HG03196 (cell line): Measurements from ENCODE around the gene ODF4.

ENCODE experiments used
- ATAC-seq: cut with Tn5 transposase; IDR thresholded peaks from one replicate; pipeline ENCODE4 v1.9.1; 2021; ENCODE audit not compliant: unreplicated experiment

The ODF4 gene

DNA sequence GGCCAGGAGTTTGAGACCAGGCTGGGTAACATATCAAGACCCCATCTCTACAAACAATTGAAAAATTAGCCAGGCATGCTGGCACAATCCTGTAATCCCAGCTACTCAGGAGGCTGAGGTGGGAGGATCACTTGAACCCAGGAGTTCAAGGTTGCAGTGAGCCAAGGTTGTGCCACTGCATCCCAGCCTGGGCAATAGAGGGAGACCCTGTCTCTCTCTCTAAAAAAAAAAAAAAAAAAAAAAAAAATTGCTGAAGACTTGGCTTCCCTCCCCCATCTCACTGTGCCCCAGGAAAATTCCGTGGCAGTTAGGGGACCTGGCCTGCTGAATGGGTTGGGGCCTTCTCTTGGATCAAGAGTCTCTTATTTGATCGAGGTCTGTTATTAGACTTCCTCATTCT is at the start of gene ODF4:
Gene ODF4 (plus strand): TSS at position 301 of the 400 bp plus-strand sequence. CDS start 212 bp downstream, outside the sequence.
- ATAC-seq = no peak

DNA sequence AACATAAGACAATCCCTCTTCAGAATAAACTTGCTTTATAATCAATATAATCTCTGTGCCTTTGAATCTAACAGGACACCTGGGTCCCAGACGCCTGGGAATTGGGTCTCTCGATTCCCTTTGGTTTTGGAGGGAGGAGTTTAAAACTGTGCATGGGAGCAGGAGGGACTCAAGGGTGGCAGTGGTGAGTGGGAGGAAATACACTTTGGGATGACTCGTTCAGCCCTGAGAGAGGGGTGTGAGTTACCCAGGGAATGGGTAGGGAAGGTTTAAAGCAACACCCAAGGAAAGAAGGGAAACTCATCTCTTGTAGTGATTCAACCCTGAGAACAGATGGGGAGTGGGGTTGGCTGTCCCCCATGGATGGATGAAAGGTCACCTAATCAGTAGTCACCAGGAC is 49.6 kb upstream of the ODF4 start:
- no peak for ATAC-seq

DNA sequence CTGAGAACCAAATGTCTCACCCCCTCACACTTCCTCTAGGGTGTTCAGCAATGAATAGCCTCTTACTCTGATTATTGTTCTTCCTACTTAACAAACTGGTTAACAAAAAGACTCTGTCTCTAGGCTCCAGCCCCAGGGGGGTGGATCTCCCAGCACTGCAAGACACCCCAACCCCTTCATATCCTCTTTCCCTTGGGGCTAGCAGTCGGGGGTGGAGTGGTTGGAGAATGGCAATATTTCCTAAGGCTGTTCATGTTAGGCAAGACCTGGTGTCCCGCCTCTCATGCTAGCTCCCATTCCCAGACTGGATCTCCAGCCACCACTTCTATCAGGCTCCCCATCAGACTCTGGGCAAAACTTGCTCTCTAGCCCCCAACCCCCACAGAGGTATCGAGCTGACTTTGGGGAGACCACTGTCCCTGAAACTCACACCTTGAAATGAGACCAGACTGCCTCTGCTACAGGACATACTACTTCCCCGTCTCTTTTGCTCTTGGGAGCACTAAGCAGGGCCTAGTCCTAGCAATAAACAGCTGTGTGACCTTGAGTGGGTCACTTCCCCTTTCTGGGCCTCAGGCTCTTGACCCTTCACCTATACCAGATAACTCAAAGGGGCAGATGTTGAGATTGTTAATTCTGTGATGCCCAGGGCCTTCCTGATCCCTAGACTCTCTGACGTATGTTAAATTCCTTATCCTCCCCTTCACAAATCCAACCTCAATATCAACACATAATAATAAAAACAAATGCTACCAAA is 46.8 kb upstream of the ODF4 start:
- no peak for ATAC-seq

DNA sequence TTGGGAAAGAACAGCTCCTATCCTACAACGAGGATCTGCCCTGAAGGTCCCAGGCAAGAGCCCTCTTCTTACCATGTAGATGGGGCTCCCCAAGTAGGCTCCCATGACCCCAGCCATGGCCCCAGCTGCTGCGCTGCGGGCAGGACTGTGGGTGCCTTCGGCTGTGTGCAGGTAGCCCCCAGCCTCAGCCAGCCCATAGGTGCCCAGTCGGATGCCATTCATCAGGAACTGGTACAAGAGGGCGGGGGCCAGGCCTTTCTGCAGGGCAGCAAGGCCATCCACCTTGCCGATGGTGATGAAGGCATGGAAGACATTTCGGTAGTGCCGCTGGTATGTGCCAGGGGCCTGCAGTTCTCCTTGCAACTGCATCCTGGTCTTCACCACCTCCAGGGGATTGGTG is 45.3 kb upstream of the ODF4 start:
- ATAC-seq = no peak

- ATAC-seq = no peak
These were observed 44.8 kb upstream of the ODF4 start for GRCh38 chr17:8294814-8295316.

DNA sequence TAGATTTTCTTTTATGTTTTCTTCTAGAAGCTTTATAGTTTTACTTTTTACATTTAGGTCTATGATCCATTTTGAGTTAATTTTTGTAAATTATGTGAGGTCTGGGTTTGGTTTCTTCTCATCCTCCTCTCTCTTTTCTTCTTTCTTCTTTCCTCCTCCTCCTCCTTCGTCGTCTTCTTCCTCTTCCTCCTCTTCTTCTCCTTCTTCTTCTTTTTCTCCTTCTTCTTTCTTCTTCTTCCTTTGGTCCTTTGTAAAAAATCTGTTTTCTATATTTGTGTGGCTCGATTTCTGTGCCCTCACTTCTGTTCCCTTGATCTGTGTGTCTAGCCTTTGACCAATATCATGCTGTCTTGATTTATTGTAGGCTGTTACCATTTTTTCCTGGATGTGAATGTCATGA is 39.4 kb upstream of the ODF4 start:
- no peak for ATAC-seq

DNA sequence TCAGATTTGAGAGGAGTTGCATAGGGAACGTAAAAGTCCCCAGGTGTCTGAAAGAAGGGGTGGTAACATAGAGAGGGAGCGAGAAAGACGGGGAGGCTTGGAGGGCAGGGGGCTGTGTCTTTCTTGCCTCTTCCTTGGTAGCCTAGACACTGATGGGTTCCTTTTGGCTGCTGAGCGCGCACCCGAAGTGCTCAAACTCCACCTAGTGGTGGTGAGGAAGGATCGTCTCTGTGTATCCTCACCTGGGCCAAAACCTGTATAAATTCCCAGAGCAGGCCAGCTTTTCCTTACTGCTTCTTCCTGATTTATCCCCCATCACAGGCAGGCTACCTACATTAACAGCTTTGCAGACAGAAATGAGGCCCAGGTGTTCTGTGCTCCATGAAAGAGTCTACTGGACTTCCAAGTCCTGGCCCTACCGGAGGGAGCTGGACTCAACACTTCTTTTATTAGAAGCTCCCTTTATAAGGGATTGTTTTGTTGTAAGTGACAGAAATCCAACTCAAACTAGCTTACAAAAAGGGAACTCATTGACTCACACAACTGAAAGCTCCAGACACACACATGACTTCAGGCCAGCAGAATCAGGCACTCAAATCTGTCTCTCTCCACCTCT is 38.9 kb upstream of the ODF4 start:
- ATAC-seq = no peak

DNA sequence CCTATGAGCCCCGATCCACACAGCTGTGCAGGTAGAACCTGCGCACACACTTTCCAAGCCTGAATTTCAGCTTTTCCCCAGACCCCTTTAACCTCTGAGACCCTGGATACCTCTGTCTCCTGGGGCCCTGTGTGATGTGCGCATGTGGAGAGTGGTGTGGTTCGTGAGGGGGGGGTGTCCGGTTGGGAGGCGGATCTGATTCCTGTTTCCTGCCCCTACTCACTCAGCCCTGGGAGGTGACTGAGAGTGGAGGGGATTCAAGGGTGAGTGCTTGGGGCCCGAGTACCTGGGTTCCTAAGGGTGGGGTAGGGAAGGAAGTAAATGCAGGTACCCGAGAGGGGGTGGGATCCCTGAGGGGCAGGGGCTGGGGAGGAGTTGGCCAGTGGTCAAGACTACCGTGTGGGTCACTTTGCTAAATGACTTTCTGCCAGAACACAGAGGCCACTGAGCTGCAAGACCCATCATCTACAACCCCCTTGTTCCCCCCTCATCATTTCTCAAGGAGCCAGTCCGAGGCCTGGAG is 29.0 kb upstream of the ODF4 start:
- no peak for ATAC-seq

- no peak for ATAC-seq
These were observed 28.4 kb upstream of the ODF4 start for GRCh38 chr17:8311131-8311790.

- no peak for ATAC-seq
These were observed 27.4 kb upstream of the ODF4 start for GRCh38 chr17:8312251-8312650.

- ATAC-seq = no peak
These were observed 26.7 kb upstream of the ODF4 start for GRCh38 chr17:8312726-8313600.

- ATAC-seq = no peak
These were observed 24.6 kb upstream of the ODF4 start for GRCh38 chr17:8314797-8315763.

- no peak for ATAC-seq
These were observed 23.8 kb upstream of the ODF4 start for GRCh38 chr17:8315764-8316217.

GRCh38 chr17:8318010-8318935 is 21.4 kb upstream of the ODF4 start:
- no peak for ATAC-seq

DNA sequence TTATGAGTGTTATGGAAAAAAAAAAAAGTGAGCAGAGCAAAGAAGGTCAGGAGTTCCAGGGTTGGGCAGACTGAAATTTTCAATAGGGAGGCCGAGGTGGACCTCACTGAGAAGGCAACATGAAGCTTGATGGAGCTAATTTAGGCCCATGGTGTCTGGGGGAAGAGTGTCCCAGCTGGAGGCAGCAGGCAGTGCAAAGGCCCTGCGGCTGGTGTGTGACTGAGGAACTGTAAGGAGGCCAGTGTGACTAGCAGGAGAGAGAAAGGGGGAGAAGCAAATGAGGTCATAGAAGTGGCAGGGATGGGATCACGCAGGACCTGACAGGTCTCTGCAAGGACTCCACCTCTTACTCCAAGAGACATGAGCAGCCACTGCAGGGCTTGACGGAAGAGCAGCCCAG is 19.4 kb upstream of the ODF4 start:
- ATAC-seq = no peak

GRCh38 chr17:8320990-8321389 is 18.6 kb upstream of the ODF4 start:
- no peak for ATAC-seq

DNA sequence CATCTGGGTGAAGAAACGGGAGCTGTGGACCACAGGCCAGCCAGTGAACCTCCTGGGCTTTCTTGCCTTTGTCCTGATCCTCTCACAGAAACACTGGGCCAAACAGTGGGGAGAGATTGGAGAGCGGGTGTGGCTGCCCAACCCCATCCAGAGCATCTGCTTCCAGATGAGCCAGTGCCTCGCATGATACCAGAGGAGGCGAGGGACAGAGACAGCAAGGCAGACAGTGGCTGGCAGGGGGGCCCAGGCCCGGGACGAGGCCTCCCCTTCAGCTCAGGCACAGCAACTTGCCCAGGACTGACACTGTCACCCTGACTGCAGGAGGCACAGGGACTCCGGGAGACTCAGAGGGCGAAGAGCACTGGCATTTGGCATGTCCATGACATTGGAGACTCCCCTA is 17.6 kb upstream of the ODF4 start:
- no peak for ATAC-seq

DNA sequence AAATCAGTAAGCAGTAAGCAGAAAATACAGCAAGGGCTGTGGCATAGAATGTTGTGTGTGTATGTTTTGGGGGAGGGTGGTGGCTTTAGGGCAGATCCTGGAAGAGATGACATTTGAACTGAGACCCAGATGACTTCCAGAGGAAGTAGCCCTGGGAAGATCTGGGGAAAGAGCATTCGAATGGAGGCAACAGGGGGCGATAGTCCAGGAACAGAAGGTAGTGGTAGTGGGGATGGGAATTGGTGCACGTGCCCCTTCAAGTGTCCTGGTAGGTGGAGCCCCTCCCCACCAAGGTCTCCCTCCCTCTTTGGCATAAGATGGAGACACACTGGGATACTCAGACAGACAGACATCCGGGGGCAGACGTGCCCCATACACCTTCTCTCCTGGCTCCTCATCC is 15.5 kb upstream of the ODF4 start:
- no peak for ATAC-seq

GRCh38 chr17:8324923-8325322 is 14.7 kb upstream of the ODF4 start:
- no peak for ATAC-seq
